Loucy (cell line): ENCODE results near the gene OSBPL1A.

Experiments used
- CTCF ChIP-seq: fragments of 200-600 bp; sonication (generic); conservative IDR thresholded peaks from 2 replicates; pipeline ENCODE4 v1.5.1; 2014; ENCODE audit warnings: mild to moderate bottlenecking, antibody characterized with exemption, low read length
- EZH2phosphoT487 ChIP-seq: fragments of 200-600 bp; IDR thresholded peaks from 2 replicates; pipeline ENCODE4 v1.6.1; 2018; ENCODE audit warnings: antibody characterized with exemption, mild to moderate bottlenecking, moderate library complexity, borderline replicate concordance

DNA sequence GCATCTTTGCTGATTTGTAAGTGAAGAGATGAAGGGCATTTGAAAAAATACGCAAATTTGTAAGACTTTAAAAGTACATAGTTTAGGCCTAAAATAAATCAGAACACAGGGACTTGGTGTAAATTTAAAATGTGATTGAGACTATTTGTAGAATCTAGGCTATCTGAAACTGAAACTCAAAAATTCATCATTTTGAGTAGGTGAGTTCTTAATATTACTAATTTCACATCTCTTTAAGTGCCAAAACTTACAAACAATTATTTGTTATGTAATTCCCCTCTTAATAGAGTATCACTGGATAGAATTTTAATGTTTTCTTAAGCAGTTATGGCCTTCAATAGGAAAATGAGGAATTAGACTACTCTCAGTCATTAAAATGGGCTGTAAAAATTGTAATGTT lies 48.8 kb upstream of the OSBPL1A start:
- TF ChIP-seq CTCF, result no peak
- TF ChIP-seq EZH2phosphoT487, result no peak
